Natural killer cell (primary cell): ENCODE data around the gene PASK. TPM values are rescaled to one million over a fixed set of nuclear protein-coding genes. Genes with fewer than 3 reads are reported as not detected.

Experiments used
- ATAC-seq, 3 donors: fragments of 150-1000 bp in 2 of 3; fragments of 200-7000 bp in 1 of 3; cut with Tn5 transposase; 1 replicate in 1 of 3; 2 replicates in 2 of 3; pipeline ENCODE4 v1.10.0; 2021; ENCODE audit warnings: mild to moderate bottlenecking in 2 of 3, moderate library complexity in 2 of 3
- DNase-seq, 2 donors: peaks; one replicate each; pipeline versions ENCODE4 v3.0.0 to v3.0.0-alpha.2; 2013 to 2021; ENCODE audit warnings: mixed read lengths in 1 of 2
- H3K27ac ChIP-seq: one replicate; pipeline ENCODE4 v1.5.1; 2013; ENCODE audit warnings: mild to moderate bottlenecking, low read length
- H3K27me3 ChIP-seq: one replicate; pipeline ENCODE4 v1.6.1; 2013; ENCODE audit warnings: low read length; ENCODE audit not compliant: control insufficient read depth, insufficient read depth
- H3K36me3 ChIP-seq: one replicate; pipeline ENCODE4 v1.6.1; 2013; ENCODE audit warnings: low read length; ENCODE audit not compliant: control insufficient read depth, insufficient read depth
- H3K4me1 ChIP-seq: one replicate; pipeline ENCODE4 v1.6.1; 2013; ENCODE audit warnings: low read length; ENCODE audit not compliant: control insufficient read depth, insufficient read depth
- H3K4me3 ChIP-seq: one replicate; pipeline ENCODE4 v1.5.1; 2013; ENCODE audit warnings: low read length
- H3K9me3 ChIP-seq: one replicate; pipeline ENCODE4 v1.6.1; 2013; ENCODE audit warnings: low read length; ENCODE audit not compliant: control insufficient read depth, insufficient read depth
- H3K27ac Mint-ChIP-seq, 2 donors: one replicate each; pipeline ENCODE4 v1.8.0; 2022; ENCODE audit warnings: mild to moderate bottlenecking in 2 of 2, mixed read lengths in 2 of 2, moderate library complexity in 1 of 2
- H3K27me3 Mint-ChIP-seq, 2 donors: one replicate each; pipeline ENCODE4 v1.8.0; 2022; ENCODE audit warnings: low read depth in 2 of 2, mixed read lengths in 2 of 2
- H3K36me3 Mint-ChIP-seq: one replicate; pipeline ENCODE4 v1.8.0; 2022; ENCODE audit warnings: mixed read lengths
- H3K4me1 Mint-ChIP-seq, 2 donors: one replicate each; pipeline ENCODE4 v1.8.0; 2022; ENCODE audit warnings: mixed read lengths in 2 of 2
- H3K4me3 Mint-ChIP-seq: one replicate; pipeline ENCODE4 v1.8.0; 2022; ENCODE audit warnings: mild to moderate bottlenecking, moderate library complexity, mixed read lengths
- H3K9me3 Mint-ChIP-seq, 2 donors: one replicate each; pipeline ENCODE4 v1.8.0; 2022; ENCODE audit warnings: mixed read lengths in 2 of 2
- WGBS: methylation state at CpG from one replicate; pipeline ENCODE4 v1.1.7; 2013; ENCODE audit warnings: missing lambda C conversion rate; ENCODE audit not compliant: insufficient coverage; 5-methylcytosine and 5-hydroxymethylcytosine counted together
- intact Hi-C: fragments of 100-400 bp; cut with micrococcal nuclease; formaldehyde crosslinking; loops from one replicate; pipeline ENCODE4 v1.14.2; 2022
- total RNA-seq, 4 donors: library from RNA; stranded (reverse); fragments of 120-200 nt in 1 of 4; gene quantifications; one replicate each; pipeline versions ENCODE4 v1.2.3 to v1.2.4, GENCODE V29; 2013 to 2022
- TF ChIP-seq, protein P1 (sequence below): fragments of 200-600 bp; IDR thresholded peaks from one replicate; pipeline ENCODE4 v1.8.0; 2022; ENCODE audit warnings: antibody characterized with exemption

The PASK gene
- total RNA-seq, 3 donors from 2014 or later (not counting 1 experiment from before 2014, with no cell fraction given), result 27.9 to 45.2 (median 36.2) TPM

DNA sequence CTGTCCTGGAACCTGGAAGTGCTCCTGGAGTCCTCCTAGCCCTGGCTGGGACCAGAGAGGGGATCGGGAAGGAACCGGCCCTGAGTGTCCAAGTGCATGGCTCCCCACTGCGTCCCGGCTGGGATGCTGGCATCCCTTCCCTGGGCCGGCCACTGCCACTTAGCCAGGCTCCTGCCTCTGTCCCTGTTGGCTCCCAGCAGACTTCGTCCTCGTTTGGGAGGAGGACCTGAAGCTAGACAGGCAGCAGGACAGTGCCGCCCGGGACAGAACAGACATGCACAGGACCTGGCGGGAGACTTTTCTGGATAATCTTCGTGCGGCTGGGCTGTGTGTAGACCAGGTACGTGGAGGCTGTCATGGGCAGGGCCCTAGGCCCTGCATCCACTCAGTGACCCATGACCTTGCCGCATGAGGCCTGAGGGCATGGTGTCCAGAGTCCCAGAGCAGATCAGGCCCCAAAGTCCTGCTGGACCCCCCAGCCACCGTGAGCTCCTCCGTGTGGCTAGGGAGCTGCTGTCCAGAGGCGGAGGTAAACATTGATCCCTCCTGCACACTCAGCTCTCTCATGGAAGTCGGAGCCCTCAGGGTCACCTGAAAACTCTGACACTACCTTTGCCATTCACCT, 46.3 kb upstream of the PASK start:
- H3K9me3 ChIP-seq, result no peaks in the 10 kb centered on the region
- H3K36me3 ChIP-seq, result no peaks in the 10 kb centered on the region
- H3K4me3 ChIP-seq, result no peak overlapping the region
- H3K9me3 Mint-ChIP-seq, result no peaks in the 10 kb centered on the region
- H3K4me3 Mint-ChIP-seq, result no peak overlapping the region
- DNase-seq (no peak), ATAC-seq (no peak)
- no peaks in the 10 kb centered on the region for H3K27me3 Mint-ChIP-seq
- H3K27ac Mint-ChIP-seq, result no peak overlapping the region
- H3K36me3 Mint-ChIP-seq, result no peaks in the 10 kb centered on the region
- WGBS, result 91% methylated on average over 18 of the region's 18 CpGs
- intact Hi-C loops, result no loop called here
- TF ChIP-seq, protein P1, sequence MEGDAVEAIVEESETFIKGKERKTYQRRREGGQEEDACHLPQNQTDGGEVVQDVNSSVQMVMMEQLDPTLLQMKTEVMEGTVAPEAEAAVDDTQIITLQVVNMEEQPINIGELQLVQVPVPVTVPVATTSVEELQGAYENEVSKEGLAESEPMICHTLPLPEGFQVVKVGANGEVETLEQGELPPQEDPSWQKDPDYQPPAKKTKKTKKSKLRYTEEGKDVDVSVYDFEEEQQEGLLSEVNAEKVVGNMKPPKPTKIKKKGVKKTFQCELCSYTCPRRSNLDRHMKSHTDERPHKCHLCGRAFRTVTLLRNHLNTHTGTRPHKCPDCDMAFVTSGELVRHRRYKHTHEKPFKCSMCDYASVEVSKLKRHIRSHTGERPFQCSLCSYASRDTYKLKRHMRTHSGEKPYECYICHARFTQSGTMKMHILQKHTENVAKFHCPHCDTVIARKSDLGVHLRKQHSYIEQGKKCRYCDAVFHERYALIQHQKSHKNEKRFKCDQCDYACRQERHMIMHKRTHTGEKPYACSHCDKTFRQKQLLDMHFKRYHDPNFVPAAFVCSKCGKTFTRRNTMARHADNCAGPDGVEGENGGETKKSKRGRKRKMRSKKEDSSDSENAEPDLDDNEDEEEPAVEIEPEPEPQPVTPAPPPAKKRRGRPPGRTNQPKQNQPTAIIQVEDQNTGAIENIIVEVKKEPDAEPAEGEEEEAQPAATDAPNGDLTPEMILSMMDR, result no peak
- no peaks in the 10 kb centered on the region for H3K4me1 Mint-ChIP-seq
- no peaks in the 10 kb centered on the region for H3K27me3 ChIP-seq
- H3K4me1 ChIP-seq, result no peaks in the 10 kb centered on the region
- H3K27ac ChIP-seq, result no peak overlapping the region

DNA sequence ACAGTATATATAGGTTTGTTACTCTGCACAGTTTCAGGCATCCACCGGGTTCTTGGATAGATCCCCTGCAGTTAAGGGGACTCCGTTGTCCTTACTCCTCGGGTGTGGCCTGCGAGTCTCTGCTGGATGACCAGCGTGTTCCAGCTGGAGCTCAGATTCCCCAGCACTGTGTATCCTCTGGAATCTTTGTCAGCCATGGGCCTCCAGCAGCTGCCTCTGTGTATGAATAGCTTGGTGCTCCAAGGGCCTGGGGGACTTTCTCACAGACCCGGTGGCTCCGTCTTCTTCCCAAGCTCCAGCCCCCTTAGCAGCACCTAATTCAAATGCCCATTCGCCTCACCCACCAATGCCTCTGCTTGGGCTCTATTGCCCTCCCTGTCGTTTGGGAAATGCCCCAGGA, 45.5 kb upstream of the PASK start:
- Mint-ChIP-seq H3K27me3 (no peaks in the 10 kb centered on the region), H3K36me3 (no peaks in the 10 kb centered on the region), H3K9me3 (no peaks in the 10 kb centered on the region), H3K27ac (no peak overlapping the region), H3K4me1 (no peaks in the 10 kb centered on the region), H3K4me3 (no peak overlapping the region)
- no peaks in the 10 kb centered on the region for H3K9me3 ChIP-seq
- 84% methylated on average over 9 of the region's 9 CpGs for WGBS
- no peak overlapping the region for H3K4me3 ChIP-seq
- H3K36me3 ChIP-seq, result no peaks in the 10 kb centered on the region
- ATAC-seq, result no peak
- intact Hi-C loops, result no loop called here
- TF ChIP-seq, protein P1, result no peak
- DNase-seq, result no peak
- H3K27me3 ChIP-seq, result no peaks in the 10 kb centered on the region
- no peak overlapping the region for H3K27ac ChIP-seq
- no peaks in the 10 kb centered on the region for H3K4me1 ChIP-seq

DNA sequence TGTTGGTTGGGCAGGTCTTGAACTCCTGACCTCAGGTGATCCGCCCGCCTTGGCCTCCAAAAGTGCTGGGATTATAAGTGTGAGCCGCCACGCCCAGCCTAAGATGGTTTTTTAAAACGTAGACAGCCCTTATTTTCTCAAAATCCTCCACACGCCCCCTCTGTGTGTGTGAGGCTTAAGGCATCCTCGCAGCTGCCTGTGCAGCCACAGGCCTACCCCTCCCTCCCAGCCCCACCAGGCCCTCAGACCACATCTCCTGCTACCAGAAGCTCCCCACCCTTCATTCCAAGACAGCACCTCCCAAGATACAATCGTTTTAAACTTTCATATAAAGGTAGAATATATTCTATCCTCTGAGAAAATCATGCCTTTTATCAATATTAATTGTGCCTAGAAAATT, 44.0 kb upstream of the PASK start:
- no peak overlapping the region for H3K27ac Mint-ChIP-seq
- intact Hi-C loops, result no loop called here
- no peak overlapping the region for H3K4me3 Mint-ChIP-seq
- H3K36me3 Mint-ChIP-seq, result no peaks in the 10 kb centered on the region
- Histone ChIP-seq H3K27me3 (no peaks in the 10 kb centered on the region), H3K4me1 (no peaks in the 10 kb centered on the region), H3K36me3 (no peaks in the 10 kb centered on the region), H3K9me3 (no peaks in the 10 kb centered on the region), H3K27ac (no peak overlapping the region), H3K4me3 (no peak overlapping the region)
- H3K27me3 Mint-ChIP-seq, result no peaks in the 10 kb centered on the region
- ATAC-seq (no peak), DNase-seq (no peak)
- no peaks in the 10 kb centered on the region for H3K4me1 Mint-ChIP-seq
- whole genome bisulfite sequencing, result 95% methylated on average over 7 of the region's 8 CpGs
- H3K9me3 Mint-ChIP-seq, result no peaks in the 10 kb centered on the region
- TF ChIP-seq, protein P1, result no peak

DNA sequence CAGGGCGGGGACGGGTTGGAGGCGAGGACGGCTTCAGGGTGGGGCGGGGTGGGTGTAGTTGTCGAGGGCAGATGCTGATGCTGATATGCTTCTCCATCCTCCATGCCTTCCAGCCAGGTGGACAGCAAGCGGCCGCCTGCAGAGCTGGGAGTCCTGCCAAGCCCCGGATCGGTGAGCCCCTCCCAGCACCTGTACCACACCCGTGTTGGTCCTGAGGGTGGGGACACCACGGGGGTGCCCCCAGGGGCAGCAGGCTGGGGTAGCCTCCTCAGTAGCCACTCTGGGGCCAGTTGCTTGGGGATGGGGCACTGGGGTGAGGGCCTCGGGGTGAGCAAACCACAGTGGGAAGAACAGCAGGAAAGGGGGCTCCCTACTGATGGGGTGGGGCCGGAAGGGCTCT, 41.8 kb upstream of the PASK start:
- Mint-ChIP-seq H3K4me1 (no peaks in the 10 kb centered on the region), H3K27ac (no peak overlapping the region), H3K4me3 (no peak overlapping the region), H3K36me3 (no peaks in the 10 kb centered on the region), H3K9me3 (no peaks in the 10 kb centered on the region), H3K27me3 (no peaks in the 10 kb centered on the region)
- no peaks in the 10 kb centered on the region for H3K9me3 ChIP-seq
- H3K27me3 ChIP-seq, result no peaks in the 10 kb centered on the region
- DNase-seq, result no peak
- H3K36me3 ChIP-seq, result no peaks in the 10 kb centered on the region
- H3K4me1 ChIP-seq, result no peaks in the 10 kb centered on the region
- 76% methylated on average over 10 of the region's 14 CpGs for WGBS
- TF ChIP-seq, protein P1, result no peak
- intact Hi-C loops, result no loop called here
- H3K4me3 ChIP-seq, result no peak overlapping the region
- H3K27ac ChIP-seq, result no peak overlapping the region
- no peak for ATAC-seq
